Measurements from ENCODE around the gene SLCO2A1.

SLCO2A1 gene

GRCh38 chr3:133883641-133884040 is 146.1 kb downstream of the SLCO2A1 start:
- TF ChIP-seq, protein P1, sequence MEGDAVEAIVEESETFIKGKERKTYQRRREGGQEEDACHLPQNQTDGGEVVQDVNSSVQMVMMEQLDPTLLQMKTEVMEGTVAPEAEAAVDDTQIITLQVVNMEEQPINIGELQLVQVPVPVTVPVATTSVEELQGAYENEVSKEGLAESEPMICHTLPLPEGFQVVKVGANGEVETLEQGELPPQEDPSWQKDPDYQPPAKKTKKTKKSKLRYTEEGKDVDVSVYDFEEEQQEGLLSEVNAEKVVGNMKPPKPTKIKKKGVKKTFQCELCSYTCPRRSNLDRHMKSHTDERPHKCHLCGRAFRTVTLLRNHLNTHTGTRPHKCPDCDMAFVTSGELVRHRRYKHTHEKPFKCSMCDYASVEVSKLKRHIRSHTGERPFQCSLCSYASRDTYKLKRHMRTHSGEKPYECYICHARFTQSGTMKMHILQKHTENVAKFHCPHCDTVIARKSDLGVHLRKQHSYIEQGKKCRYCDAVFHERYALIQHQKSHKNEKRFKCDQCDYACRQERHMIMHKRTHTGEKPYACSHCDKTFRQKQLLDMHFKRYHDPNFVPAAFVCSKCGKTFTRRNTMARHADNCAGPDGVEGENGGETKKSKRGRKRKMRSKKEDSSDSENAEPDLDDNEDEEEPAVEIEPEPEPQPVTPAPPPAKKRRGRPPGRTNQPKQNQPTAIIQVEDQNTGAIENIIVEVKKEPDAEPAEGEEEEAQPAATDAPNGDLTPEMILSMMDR (conservative IDR thresholded peaks at IDR 0.05; ENCODE audit: low read depth) = no peak
- DNase-seq (ENCODE audit: low spot score) = no peak
- ChIA-PET CTCF (interaction anchor here (0.7 to 1.0 kb wide), 2 partner anchors 22 to 329 kb away, joined by 3 read pairs; no protein-coding TSS in a partner anchor), POLR2A (ENCODE audit: low non-redundant PET) (no interaction called here)
- no peak overlapping the region for H3K27ac ChIP-seq

- ChIA-PET POLR2A (ENCODE audit: low non-redundant PET) (no interaction called here), CTCF (interaction anchor here (1.0 kb wide), 1 partner anchor 330 kb away, joined by 3 read pairs; no protein-coding TSS in a partner anchor)
- no peak for DNase-seq (ENCODE audit: low spot score)
- no peak overlapping the region for H3K27ac ChIP-seq
- TF ChIP-seq, protein P1 (conservative IDR thresholded peaks at IDR 0.05; ENCODE audit: low read depth) = no peak
Observed at GRCh38 chr3:133882986-133883586, 146.6 kb downstream of the SLCO2A1 start.

DNA sequence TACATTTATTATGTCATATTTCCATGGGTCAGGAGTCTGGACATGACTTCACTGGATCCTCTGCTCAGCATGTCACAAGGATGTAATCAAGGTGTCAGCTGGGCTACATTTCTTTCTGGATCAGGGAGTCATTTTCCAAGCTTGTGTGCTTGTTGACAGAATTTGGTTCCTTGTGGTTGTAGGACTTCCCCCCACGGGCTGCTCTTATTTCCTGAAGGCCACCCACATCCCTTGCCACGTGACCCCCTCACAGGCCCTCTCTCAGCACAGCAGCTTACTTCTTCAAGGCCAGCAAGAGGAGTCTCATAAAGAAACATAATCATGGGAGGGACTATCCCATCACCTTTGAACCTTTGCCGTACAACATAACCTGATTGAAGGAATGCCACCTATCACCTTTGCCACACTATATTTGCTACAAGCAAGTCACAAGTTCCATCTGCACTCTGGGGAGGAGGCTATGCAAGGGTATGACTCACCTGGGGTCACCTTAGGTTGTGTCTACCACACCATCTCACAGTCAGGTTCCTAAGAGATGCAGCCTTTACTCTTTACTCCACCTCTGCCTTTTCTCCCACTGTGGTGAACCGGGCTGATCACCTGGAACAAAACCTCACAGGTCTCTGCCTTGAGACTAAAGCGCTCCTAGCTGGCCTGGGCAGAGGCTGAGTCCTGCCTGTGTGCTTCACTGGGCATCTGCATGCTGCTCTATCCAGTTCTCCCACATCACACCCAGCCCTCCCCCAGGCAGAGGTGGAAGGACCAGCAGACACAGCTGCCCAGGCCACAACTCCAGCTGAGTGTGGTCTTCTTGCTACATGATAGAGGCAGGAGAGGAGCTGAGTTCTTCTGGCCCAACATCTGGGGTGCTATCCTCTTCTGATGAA is 147.5 kb downstream of the SLCO2A1 start:
- no peak overlapping the region for H3K27ac ChIP-seq
- ChIA-PET POLR2A (ENCODE audit: low non-redundant PET) (no interaction called here), CTCF (interaction anchor here (0.6 kb wide), 1 partner anchor 20 kb away, joined by 4 read pairs; no protein-coding TSS in a partner anchor)
- no peak for DNase-seq (ENCODE audit: low spot score)
- TF ChIP-seq, protein P1 (conservative IDR thresholded peaks at IDR 0.05; ENCODE audit: low read depth) = no peak

GRCh38 chr3:133881492-133881891 is 148.2 kb downstream of the SLCO2A1 start:
- no peak for DNase-seq (ENCODE audit: low spot score)
- TF ChIP-seq, protein P1 (conservative IDR thresholded peaks at IDR 0.05; ENCODE audit: low read depth) = no peak
- CTCF ChIA-PET = no interaction called here
- no peak overlapping the region for H3K27ac ChIP-seq
- POLR2A ChIA-PET (ENCODE audit: low non-redundant PET) = no interaction called here

GRCh38 chr3:133880886-133881455 is 148.8 kb downstream of the SLCO2A1 start:
- TF ChIP-seq, protein P1 (conservative IDR thresholded peaks at IDR 0.05; ENCODE audit: low read depth) = no peak
- H3K27ac ChIP-seq = no peak overlapping the region
- CTCF ChIA-PET = no interaction called here
- no peak for DNase-seq (ENCODE audit: low spot score)
- POLR2A ChIA-PET (ENCODE audit: low non-redundant PET) = no interaction called here

- POLR2A ChIA-PET (ENCODE audit: low non-redundant PET) = no interaction called here
- DNase-seq (ENCODE audit: low spot score) = no peak
- TF ChIP-seq, protein P1 (conservative IDR thresholded peaks at IDR 0.05; ENCODE audit: low read depth) = no peak
- CTCF ChIA-PET = no interaction called here
- no peak overlapping the region for H3K27ac ChIP-seq
Observed at GRCh38 chr3:133880287-133880686, 149.4 kb downstream of the SLCO2A1 start.

Data from RWPE1 (cell line).